SK-N-SH (cell line): ENCODE measurements around the gene PRKRIP1. TPM values are rescaled to one million over a fixed set of nuclear protein-coding genes. Genes with fewer than 3 reads are reported as not detected.

Experiments
- CTCF ChIA-PET: fragments of 300-600, 350-600 bp; formaldehyde crosslinking; extraction: SDS; loops from one replicate; lab custom pipeline; 2021; lab: Yijun Ruan, JAX
- POLR2A ChIA-PET: fragments of 350-600 bp; sonication (Branson Sonifier 250); formaldehyde crosslinking; extraction: SDS; loops from one replicate; lab custom pipeline; 2020; ENCODE audit warnings: antibody characterized with exemption, inconsistent platforms; lab: Yijun Ruan, JAX
- DNase-seq: peaks from one replicate; pipeline ENCODE4 v3.0.0; 2012
- H2AFZ ChIP-seq: fragments of 200-600 bp; sonication (generic); 2 replicates; pipeline ENCODE4 v1.8.1; 2016; ENCODE audit warnings: antibody characterized with exemption, mild to moderate bottlenecking, low read depth
- H3F3A ChIP-seq: fragments of 200-600 bp; sonication (generic); replicated peaks from 2 replicates; pipeline ENCODE3; 2016; ENCODE audit warnings: antibody characterized with exemption, mild to moderate bottlenecking; ENCODE audit not compliant: insufficient read depth
- H3K27ac ChIP-seq, 2 experiments: fragments of 200-500 bp in 1 of 2; fragments of 200-600 bp in 1 of 2; sonication (Bioruptor generic) in 1 of 2; sonication (generic), shearing (Covaris generic) in 1 of 2; 2 replicates each; pipeline versions ENCODE4 v1.5.1 to v1.6.1; 2014 to 2016; ENCODE audit warnings: low read depth in 2 of 2, inconsistent platforms in 1 of 2, low read length in 1 of 2, mild to moderate bottlenecking in 1 of 2, mixed read lengths in 1 of 2
- H3K27me3 ChIP-seq: fragments of 200-600 bp; sonication (generic), shearing (Covaris generic); 2 replicates; pipeline ENCODE4 v1.6.1; 2016; ENCODE audit warnings: mixed run types; ENCODE audit not compliant: insufficient read depth
- H3K36me3 ChIP-seq, 2 experiments: fragments of 200-500 bp in 1 of 2; fragments of 200-600 bp in 1 of 2; sonication (Bioruptor generic) in 1 of 2; sonication (generic) in 1 of 2; replicated peaks in 1 of 2; 2 replicates each; pipeline versions ENCODE3 to v1.5.1; 2014 to 2016; ENCODE audit warnings: low read length in 1 of 2, mild to moderate bottlenecking in 1 of 2; ENCODE audit not compliant: insufficient read depth in 2 of 2, control insufficient read depth in 1 of 2
- H3K4me1 ChIP-seq, 2 experiments: fragments of 200-500 bp in 1 of 2; fragments of 200-600 bp in 1 of 2; sonication (Bioruptor generic) in 1 of 2; sonication (generic), shearing (Covaris generic) in 1 of 2; 2 replicates each; pipeline versions ENCODE4 v1.5.1 to v1.6.1; 2014 to 2016; ENCODE audit warnings: low read depth in 1 of 2, low read length in 1 of 2, mixed run types in 1 of 2; ENCODE audit not compliant: insufficient read depth in 2 of 2, control insufficient read depth in 1 of 2
- H3K4me2 ChIP-seq: fragments of 200-600 bp; sonication (generic), shearing (Covaris generic); 2 replicates; pipeline ENCODE4 v1.6.1; 2017; ENCODE audit warnings: mixed run types
- H3K4me3 ChIP-seq, 2 experiments: fragments of 200-500 bp in 1 of 2; fragments of 200-600 bp in 1 of 2; sonication (Bioruptor generic) in 1 of 2; sonication (generic), shearing (Covaris generic) in 1 of 2; 2 replicates each; pipeline versions ENCODE4 v1.5.1 to v1.8.1; 2014 to 2016; ENCODE audit warnings: low read depth in 2 of 2, inconsistent platforms in 1 of 2, low read length in 1 of 2, mild to moderate bottlenecking in 1 of 2, mixed read lengths in 1 of 2, moderate library complexity in 1 of 2
- H3K79me2 ChIP-seq: fragments of 200-600 bp; sonication (generic); 2 replicates; pipeline ENCODE4 v1.8.1; 2017; ENCODE audit warnings: mild to moderate bottlenecking; ENCODE audit not compliant: insufficient read depth
- H3K9ac ChIP-seq: fragments of 200-600 bp; sonication (generic); 2 replicates; pipeline ENCODE4 v1.6.1; 2017; ENCODE audit warnings: mixed run types
- H3K9me2 ChIP-seq: fragments of 200-600 bp; sonication (generic); 2 replicates; pipeline ENCODE4 v1.6.1; 2017; ENCODE audit warnings: mixed run types
- H3K9me3 ChIP-seq: fragments of 200-600 bp; sonication (generic); 2 replicates; pipeline ENCODE4 v1.6.1; 2017; ENCODE audit warnings: mixed run types, mild to moderate bottlenecking, moderate library complexity
- H4K20me1 ChIP-seq: fragments of 200-600 bp; sonication (generic); 2 replicates; pipeline ENCODE4 v1.6.1; 2017; ENCODE audit warnings: mild to moderate bottlenecking, mixed run types; ENCODE audit not compliant: insufficient read depth
- FOXJ3 ChIP-seq: sonication (generic); formaldehyde crosslinking; IDR thresholded peaks from 2 replicates; pipeline ENCODE4 v1.5.1; 2020; ENCODE audit warnings: mild to moderate bottlenecking, missing genetic modification reagents
- FOXM1 ChIP-seq: IDR thresholded peaks from 2 replicates; pipeline ENCODE4 v1.4.0; 2012; ENCODE audit warnings: low read depth, mild to moderate bottlenecking
- GABPA ChIP-seq: IDR thresholded peaks from 2 replicates; pipeline ENCODE4 v1.4.0; 2012; ENCODE audit warnings: low read depth, mild to moderate bottlenecking
- MXI1 ChIP-seq: IDR thresholded peaks from 2 replicates; pipeline ENCODE4 v1.6.1; 2012; ENCODE audit warnings: mild to moderate bottlenecking, low read depth, low read length, improper control_type of control experiment
- RFX5 ChIP-seq: IDR thresholded peaks from 2 replicates; pipeline ENCODE4 v1.6.1; 2012; ENCODE audit warnings: mild to moderate bottlenecking, improper control_type of control experiment, low read length
- SMC3 ChIP-seq: IDR thresholded peaks from 2 replicates; pipeline ENCODE4 v1.6.1; 2012; ENCODE audit warnings: low read depth, low read length, improper control_type of control experiment
- WGBS: methylation state at CpG from one replicate; pipeline ENCODE4 v1.1.6; 2017; ENCODE audit warnings: low lambda C conversion rate; 5-methylcytosine and 5-hydroxymethylcytosine counted together
- polyA plus RNA-seq, 3 experiments: library from polyadenylated mRNA; depleted of rRNA; stranded (reverse); fragments of >200 nt; gene quantifications; 2 replicates each; pipeline ENCODE4 v1.2.3, GENCODE V29; 2012
- TF ChIP-seq, protein P1 (sequence below): IDR thresholded peaks from 2 replicates; pipeline ENCODE4; 2012

The PRKRIP1 gene
- polyA plus RNA-seq, 1 of the 3 experiments (the other 2 are of a cell fraction): 41.2 TPM

DNA sequence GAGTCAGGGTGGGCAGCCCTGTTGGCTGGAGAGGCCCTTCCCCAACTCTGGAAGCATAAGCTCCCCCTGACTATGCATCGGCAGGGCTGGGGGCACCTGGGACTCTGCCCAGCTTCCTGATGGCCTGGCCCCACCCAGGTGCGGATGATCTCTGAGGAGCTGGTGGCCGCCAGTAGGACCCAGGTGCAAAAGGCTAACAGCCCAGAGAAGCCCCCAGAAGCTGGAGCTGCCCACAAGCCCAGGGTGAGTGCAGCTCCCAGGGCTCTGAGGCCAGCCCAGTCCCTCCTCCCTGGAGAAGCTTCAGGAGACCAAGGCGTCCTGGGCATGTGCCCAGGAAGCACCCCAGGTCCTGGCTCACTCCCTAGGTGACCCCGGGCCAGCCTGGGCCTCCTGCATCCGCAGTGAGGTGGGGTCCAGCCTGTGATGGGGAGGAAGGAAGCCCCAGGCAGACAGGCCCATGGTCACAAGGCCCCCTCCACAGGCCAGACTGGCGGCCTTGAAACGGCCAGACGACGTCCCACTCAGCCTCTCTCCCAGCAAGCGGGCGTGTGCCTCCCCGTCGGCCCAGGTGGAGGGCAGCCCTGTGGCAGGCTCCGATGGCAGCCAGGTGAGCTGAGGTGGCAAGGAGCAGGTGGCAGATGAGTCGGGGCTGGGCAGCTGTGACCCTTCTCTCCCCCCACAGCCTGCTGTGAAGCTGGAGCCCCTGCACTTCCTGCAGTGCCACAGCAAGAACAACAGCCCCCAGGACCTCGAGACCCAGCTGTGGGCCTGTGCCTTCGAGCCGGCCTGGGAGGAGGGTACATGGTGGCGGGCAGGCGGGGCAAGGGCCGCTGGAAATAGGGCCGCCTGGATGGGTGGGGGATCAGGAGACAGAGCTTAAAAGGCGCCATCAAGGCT, 71.7 kb downstream of the PRKRIP1 start:
- Histone ChIP-seq H3K9me2 (no peaks in the 10 kb centered on the region), H2AFZ (no peak overlapping the region), H3K4me3 (no peak overlapping the region), H3K27ac (no peak overlapping the region; a peak in 1 of 4 replicates), H3K4me2 (no peak overlapping the region), H3K9me3 (no peaks in the 10 kb centered on the region), H3K9ac (no peak overlapping the region), H3F3A (peaks cover 5% of the 10 kb centered on the region), H3K36me3 (peaks cover 28 to 45% of the 10 kb centered on the region in 2 experiments), H3K27me3 (no peaks in the 10 kb centered on the region), H3K79me2 (peaks cover 32% of the 10 kb centered on the region), H3K4me1 (peaks cover 5 to 11% of the 10 kb centered on the region in 2 experiments; a peak in 2 of 4 replicates), H4K20me1 (peaks cover 4% of the 10 kb centered on the region; the same call in 1 of the 2 replicates)
- ChIA-PET CTCF (interaction anchor here (0.6 to 3.6 kb wide), 9 partner anchors 11 to 63 kb away, joined by 3 to 19 read pairs (median 4); no protein-coding TSS in a partner anchor), POLR2A (interaction anchor here (1.3 kb wide), 1 partner anchor 183 kb away, joined by 4 read pairs; no protein-coding TSS in a partner anchor)
- TF ChIP-seq RFX5 (no peak), FOXJ3 (CRISPR knock-in tag) (no peak), SMC3 (no peak), GABPA (no peak)
- DNase-seq: no peak
- 90% methylated on average over 21 of the region's 24 CpGs for WGBS

DNA sequence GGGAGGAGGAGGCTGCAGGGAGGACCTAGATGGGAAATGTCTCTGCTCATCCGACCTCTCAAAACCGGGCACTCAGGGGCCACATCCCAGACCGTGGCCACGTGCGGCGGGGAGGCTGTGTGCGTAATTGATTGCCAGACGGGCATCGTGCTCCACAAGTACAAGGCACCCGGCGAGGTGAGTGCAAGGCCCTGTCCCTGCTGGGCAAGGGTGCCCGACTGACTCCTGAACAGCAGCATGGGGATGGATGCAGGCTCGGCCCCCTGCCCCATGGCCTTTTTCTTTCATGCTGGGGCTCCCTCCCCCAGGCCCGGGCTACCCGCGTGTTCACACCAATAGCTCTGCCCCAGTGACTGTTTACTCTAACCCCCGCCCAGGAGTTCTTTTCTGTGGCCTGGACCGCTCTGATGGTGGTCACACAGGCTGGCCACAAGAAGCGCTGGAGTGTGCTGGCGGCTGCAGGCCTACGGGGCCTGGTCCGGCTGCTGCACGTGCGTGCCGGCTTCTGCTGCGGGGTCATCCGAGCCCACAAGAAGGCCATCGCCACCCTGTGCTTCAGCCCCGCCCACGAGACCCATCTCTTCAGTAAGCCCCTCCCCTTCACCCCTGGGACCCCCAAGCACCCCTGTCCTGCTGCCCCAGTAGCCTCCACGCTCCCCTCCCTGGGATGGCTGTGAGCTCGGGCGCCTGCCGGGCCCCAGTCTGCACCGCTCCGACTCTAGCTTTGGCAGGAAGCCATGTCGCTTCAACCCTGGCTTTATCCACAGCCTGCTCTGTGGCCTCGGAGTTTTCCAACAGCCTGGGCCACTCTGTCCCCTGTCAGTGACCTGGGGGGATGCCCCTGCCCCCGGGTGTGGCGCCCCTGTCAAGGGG, 72.6 kb downstream of the PRKRIP1 start:
- Histone ChIP-seq H3K4me1 (peaks cover 5 to 10% of the 10 kb centered on the region in 2 experiments; a peak in 2 of 4 replicates), H3K4me2 (no peak overlapping the region), H4K20me1 (peaks cover 4% of the 10 kb centered on the region; the same call in 1 of the 2 replicates), H3K9me3 (no peaks in the 10 kb centered on the region), H3K4me3 (no peak overlapping the region), H3K79me2 (peaks cover 23% of the 10 kb centered on the region), H3K9me2 (no peaks in the 10 kb centered on the region), H3K36me3 (peaks cover 33 to 54% of the 10 kb centered on the region in 2 experiments), H3K27ac (no peak overlapping the region), H3K27me3 (no peaks in the 10 kb centered on the region), H3F3A (peaks cover 10% of the 10 kb centered on the region), H2AFZ (no peak overlapping the region), H3K9ac (no peak overlapping the region)
- WGBS: 93% methylated on average over 38 of the region's 40 CpGs
- POLR2A ChIA-PET: no interaction called here
- no peak for DNase-seq
- TF ChIP-seq, protein P1, sequence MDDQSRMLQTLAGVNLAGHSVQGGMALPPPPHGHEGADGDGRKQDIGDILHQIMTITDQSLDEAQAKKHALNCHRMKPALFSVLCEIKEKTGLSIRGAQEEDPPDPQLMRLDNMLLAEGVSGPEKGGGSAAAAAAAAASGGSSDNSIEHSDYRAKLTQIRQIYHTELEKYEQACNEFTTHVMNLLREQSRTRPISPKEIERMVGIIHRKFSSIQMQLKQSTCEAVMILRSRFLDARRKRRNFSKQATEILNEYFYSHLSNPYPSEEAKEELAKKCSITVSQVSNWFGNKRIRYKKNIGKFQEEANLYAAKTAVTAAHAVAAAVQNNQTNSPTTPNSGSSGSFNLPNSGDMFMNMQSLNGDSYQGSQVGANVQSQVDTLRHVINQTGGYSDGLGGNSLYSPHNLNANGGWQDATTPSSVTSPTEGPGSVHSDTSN: no peak
- TF ChIP-seq MXI1 (no peak), FOXM1 (no peak)
- CTCF ChIA-PET: interaction anchor here (1.2 kb wide), 1 partner anchor 19 kb away, joined by 3 read pairs; no protein-coding TSS in a partner anchor
